ENCODE results near the gene LEF1.

GRCh38 chr4:108034565-108034964 is 134.2 kb downstream of the LEF1 start:
- TF ChIP-seq EZH2 (IDR thresholded peaks at IDR 0.05; ENCODE audit: low read length, missing control alignments) (no peak), CTCF (conservative IDR thresholded peaks at IDR 0.05 in 1 of 2, IDR thresholded peaks at IDR 0.05 in 1 of 2; ENCODE audit: low read depth in 1 of 2, low read length in 2 of 2) (no peak)
